C4-2B (cell line): ENCODE results near the gene CTDSPL.

Source experiments
- ZFX ChIP-seq: fragments of 450-650 bp; IDR thresholded peaks from 2 replicates; pipeline ENCODE4 v1.6.1; 2017
- TF ChIP-seq, protein P1 (sequence below): fragments of 450-650 bp; conservative IDR thresholded peaks from 2 replicates; pipeline ENCODE4 v1.5.1; 2017; ENCODE audit warnings: mild to moderate bottlenecking

DNA sequence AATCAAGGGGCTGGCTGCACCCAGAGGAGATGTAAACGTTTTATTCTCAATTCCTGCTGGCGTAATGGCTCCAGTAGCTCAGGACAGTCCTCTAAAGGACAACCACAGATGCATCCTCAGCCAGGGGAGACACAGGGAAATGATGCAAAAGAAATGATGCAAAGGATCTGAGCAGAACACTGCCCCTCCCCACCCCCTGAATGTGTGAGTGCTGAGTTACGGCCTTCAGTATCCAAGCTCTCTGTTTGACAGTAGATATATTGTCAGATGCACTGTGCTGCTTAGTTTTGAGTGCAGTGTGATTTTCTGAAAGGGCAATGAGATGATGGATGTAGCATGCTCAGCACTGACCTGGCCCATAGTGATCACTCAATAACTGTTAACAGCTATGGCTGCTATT is 41.4 kb upstream of the CTDSPL start:
- TF ChIP-seq, protein P1, sequence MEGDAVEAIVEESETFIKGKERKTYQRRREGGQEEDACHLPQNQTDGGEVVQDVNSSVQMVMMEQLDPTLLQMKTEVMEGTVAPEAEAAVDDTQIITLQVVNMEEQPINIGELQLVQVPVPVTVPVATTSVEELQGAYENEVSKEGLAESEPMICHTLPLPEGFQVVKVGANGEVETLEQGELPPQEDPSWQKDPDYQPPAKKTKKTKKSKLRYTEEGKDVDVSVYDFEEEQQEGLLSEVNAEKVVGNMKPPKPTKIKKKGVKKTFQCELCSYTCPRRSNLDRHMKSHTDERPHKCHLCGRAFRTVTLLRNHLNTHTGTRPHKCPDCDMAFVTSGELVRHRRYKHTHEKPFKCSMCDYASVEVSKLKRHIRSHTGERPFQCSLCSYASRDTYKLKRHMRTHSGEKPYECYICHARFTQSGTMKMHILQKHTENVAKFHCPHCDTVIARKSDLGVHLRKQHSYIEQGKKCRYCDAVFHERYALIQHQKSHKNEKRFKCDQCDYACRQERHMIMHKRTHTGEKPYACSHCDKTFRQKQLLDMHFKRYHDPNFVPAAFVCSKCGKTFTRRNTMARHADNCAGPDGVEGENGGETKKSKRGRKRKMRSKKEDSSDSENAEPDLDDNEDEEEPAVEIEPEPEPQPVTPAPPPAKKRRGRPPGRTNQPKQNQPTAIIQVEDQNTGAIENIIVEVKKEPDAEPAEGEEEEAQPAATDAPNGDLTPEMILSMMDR: no peak
- no peak for TF ChIP-seq ZFX
